ENCODE data around the gene KRT2. TPM values are rescaled to one million over a fixed set of nuclear protein-coding genes. Genes with fewer than 3 reads are reported as not detected.

The KRT2 gene
- total RNA-seq, 1 donor from 2014 or later, result not detected

- TF ChIP-seq CTCF (IDR thresholded peaks at IDR 0.05; ENCODE audit: unreplicated experiment), result no peak
- no peaks in the 10 kb centered on the region for H3K36me3 Mint-ChIP-seq
- H3K4me3 Mint-ChIP-seq, result no peak overlapping the region
- H3K4me1 Mint-ChIP-seq, result no peaks in the 10 kb centered on the region
- peaks cover 76% of the 10 kb centered on the region for H3K27me3 Mint-ChIP-seq (ENCODE audit: low read depth)
- no peak for DNase-seq (ENCODE audit: low spot score in 2 of 2, unreplicated experiment in 2 of 2)
- H3K9me3 Mint-ChIP-seq, result peaks cover 7% of the 10 kb centered on the region
- no peak overlapping the region for H3K27ac Mint-ChIP-seq
Measured at GRCh38 chr12:52622349-52622748, 29.7 kb downstream of the KRT2 start.

- H3K4me3 Mint-ChIP-seq, result no peak overlapping the region
- H3K27ac Mint-ChIP-seq, result no peak overlapping the region
- no peaks in the 10 kb centered on the region for H3K4me1 Mint-ChIP-seq
- no peak for DNase-seq (ENCODE audit: low spot score in 2 of 2, unreplicated experiment in 2 of 2)
- no peaks in the 10 kb centered on the region for H3K36me3 Mint-ChIP-seq
- TF ChIP-seq CTCF (IDR thresholded peaks at IDR 0.05; ENCODE audit: unreplicated experiment), result no peak
- peaks cover 67% of the 10 kb centered on the region for H3K27me3 Mint-ChIP-seq (ENCODE audit: low read depth)
- H3K9me3 Mint-ChIP-seq, result peaks cover 7% of the 10 kb centered on the region
Measured at GRCh38 chr12:52618866-52619265, 33.1 kb downstream of the KRT2 start.

GRCh38 chr12:52618216-52618615 is 33.8 kb downstream of the KRT2 start, which contains the start of gene KRT73:
Gene KRT73 (minus strand): TSS chr12:52618559. CDS start chr12:52618524, 35 bp downstream.
- DNase-seq (ENCODE audit: low spot score in 2 of 2, unreplicated experiment in 2 of 2), result no peak
- H3K36me3 Mint-ChIP-seq, result no peaks in the 10 kb centered on the region
- TF ChIP-seq CTCF (IDR thresholded peaks at IDR 0.05; ENCODE audit: unreplicated experiment), result no peak
- peaks cover 6% of the 10 kb centered on the region for H3K9me3 Mint-ChIP-seq
- H3K27me3 Mint-ChIP-seq (ENCODE audit: low read depth), result peaks cover 67% of the 10 kb centered on the region
- H3K27ac Mint-ChIP-seq, result no peak within 1 kb of the TSS
- H3K4me3 Mint-ChIP-seq, result no peak within 1 kb of the TSS
- no peaks in the 10 kb centered on the region for H3K4me1 Mint-ChIP-seq

GRCh38 chr12:52617403-52617785 is 34.6 kb downstream of the KRT2 start:
- Mint-ChIP-seq H3K36me3 (no peaks in the 10 kb centered on the region), H3K4me1 (no peaks in the 10 kb centered on the region), H3K4me3 (no peak overlapping the region), H3K27me3 (ENCODE audit: low read depth) (peaks cover 66% of the 10 kb centered on the region), H3K9me3 (no peaks in the 10 kb centered on the region), H3K27ac (no peak overlapping the region)
- no peak for DNase-seq (ENCODE audit: low spot score in 2 of 2, unreplicated experiment in 2 of 2)
- no peak for TF ChIP-seq CTCF (IDR thresholded peaks at IDR 0.05; ENCODE audit: unreplicated experiment)

GRCh38 chr12:52616680-52617402 is 35.2 kb downstream of the KRT2 start:
- no peak overlapping the region for H3K27ac Mint-ChIP-seq

More at GRCh38 chr12:52616680-52617402, 35.2 kb downstream of the KRT2 start:
- Mint-ChIP-seq H3K27me3 (ENCODE audit: low read depth) (peaks cover 67% of the 10 kb centered on the region), H3K36me3 (no peaks in the 10 kb centered on the region), H3K4me3 (no peak overlapping the region), H3K9me3 (no peaks in the 10 kb centered on the region), H3K4me1 (no peaks in the 10 kb centered on the region)
- no peak for DNase-seq (ENCODE audit: low spot score in 2 of 2, unreplicated experiment in 2 of 2)
- TF ChIP-seq CTCF (IDR thresholded peaks at IDR 0.05; ENCODE audit: unreplicated experiment), result no peak
